RWPE2 (cell line): Measurements from ENCODE around the gene FBXO47.
A peak's percentile ranks its signal among the peaks of the same experiment; 100 is the strongest.

Experiments
- ATAC-seq: fragments of 200-7000 bp; cut with Tn5 transposase; 3 replicates; pipeline ENCODE4 v1.9.1; 2021; ENCODE audit warnings: low read depth
- DNase-seq: peaks from one replicate; pipeline ENCODE4 v3.0.0-alpha.2; 2020; ENCODE audit warnings: low spot score
- H3K27ac ChIP-seq: fragments of 450-650 bp; 2 replicates; pipeline ENCODE4 v1.5.1; 2017; ENCODE audit warnings: mild to moderate bottlenecking; ENCODE audit not compliant: poor library complexity, severe bottlenecking
- H3K27me3 ChIP-seq: fragments of 250-450 bp; sonication (Bioruptor Pico); 2 replicates; pipeline ENCODE4 v1.5.1; 2021; ENCODE audit warnings: mild to moderate bottlenecking, moderate library complexity; ENCODE audit not compliant: insufficient read depth, poor library complexity, severe bottlenecking
- H3K36me3 ChIP-seq: fragments of 250-450 bp; sonication (Bioruptor Pico); 2 replicates; pipeline ENCODE4 v1.5.1; 2020; ENCODE audit warnings: low read depth, mild to moderate bottlenecking, moderate library complexity
- H3K4me1 ChIP-seq: fragments of 250-450 bp; sonication (Bioruptor Pico); 2 replicates; pipeline ENCODE4 v1.5.1; 2021; ENCODE audit warnings: mild to moderate bottlenecking, moderate library complexity; ENCODE audit not compliant: insufficient read depth, poor library complexity, severe bottlenecking
- H3K4me3 ChIP-seq: fragments of 250-450 bp; sonication (Bioruptor Pico); 2 replicates; pipeline ENCODE4 v1.5.1; 2021; ENCODE audit warnings: mild to moderate bottlenecking, moderate library complexity; ENCODE audit not compliant: severe bottlenecking
- H3K9me3 ChIP-seq: fragments of 250-450 bp; sonication (Bioruptor Pico); 2 replicates; pipeline ENCODE4 v1.5.1; 2021; ENCODE audit warnings: mild to moderate bottlenecking, moderate library complexity; ENCODE audit not compliant: severe bottlenecking
- TF ChIP-seq, protein P1 (sequence below): fragments of 450-650 bp; IDR thresholded peaks from one replicate; pipeline ENCODE4 v1.5.1; 2017; ENCODE audit warnings: mild to moderate bottlenecking, moderate library complexity; ENCODE audit not compliant: poor library complexity, severe bottlenecking

The FBXO47 gene

DNA sequence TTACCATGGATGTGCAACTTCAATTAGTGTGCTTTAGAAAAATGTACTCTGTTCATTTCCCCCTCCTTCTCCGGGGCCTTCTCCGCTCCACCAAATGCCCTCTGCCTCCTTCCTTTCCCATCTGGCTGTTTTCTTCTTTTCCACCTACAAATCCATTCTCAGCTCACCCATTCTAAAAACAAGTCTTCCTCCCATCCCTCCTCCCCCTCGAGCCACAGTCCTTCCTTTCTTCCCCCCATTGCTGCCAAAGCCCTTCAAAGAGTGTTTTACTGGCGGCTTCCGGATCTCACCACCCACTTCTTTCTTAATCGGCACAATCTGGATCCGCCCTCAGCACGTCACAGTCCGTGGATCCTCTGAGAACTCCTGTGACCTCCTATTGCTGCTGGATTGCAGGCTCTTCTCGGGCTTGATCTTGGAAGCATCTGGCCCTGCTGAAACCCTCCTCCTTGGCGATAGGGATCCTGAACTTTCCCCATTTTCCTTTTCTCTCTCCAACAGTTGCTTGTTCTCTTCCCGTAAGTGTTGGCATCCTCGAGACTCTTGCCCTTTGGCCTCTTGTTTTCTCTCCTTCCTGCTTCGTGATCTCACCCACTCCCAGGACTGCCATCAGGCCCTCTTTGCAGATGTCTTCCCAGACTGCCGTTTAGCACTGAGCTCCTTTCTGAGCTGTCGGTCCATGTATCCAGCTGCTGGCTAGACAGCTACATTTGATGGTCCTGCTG is 36.0 kb upstream of the FBXO47 start:
- no peak for DNase-seq
- no peak for ATAC-seq

DNA sequence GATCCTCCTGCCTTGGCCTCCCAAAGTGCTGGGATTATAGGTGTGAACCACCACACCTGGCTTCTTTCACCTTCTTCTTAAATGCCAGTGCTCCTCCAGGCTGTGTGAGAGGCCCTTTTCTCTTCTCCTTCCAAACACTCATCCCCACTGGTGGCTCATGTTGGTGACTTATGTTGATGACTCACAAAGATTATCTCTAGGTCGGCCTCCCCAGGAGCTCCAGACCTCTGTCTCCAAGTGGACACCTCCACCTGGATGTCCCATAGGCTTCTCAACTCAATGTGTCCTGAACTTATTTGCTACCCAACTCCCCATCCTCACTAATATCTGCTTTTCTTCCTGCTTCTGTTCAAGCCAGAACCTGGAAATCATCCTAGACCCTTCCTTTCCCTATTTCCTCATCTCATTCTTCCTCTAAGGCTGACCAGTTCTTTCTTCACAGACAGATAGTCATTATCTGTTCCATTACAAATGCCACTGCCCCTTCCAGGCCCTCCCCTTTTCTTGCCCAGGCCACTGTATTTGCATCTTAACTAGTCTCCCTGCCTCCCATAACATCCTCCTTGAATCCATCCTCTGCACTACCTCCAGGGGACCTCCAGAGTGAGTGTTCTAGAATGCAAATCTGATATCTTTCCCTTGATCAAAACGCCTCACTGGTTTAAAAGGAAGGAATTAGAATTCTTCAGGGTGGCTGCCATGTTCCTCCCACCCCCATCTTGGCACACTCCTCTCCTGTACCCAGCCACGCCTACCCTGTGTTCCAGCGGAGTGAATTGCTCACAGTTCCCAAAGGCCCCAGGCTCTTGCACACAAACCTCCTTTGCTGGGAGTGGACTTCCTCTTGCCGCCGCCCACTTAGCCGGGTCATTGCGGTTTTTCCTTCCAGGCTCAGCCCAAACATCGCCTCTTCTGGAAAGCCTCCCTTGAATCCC is 34.8 kb upstream of the FBXO47 start:
- Histone ChIP-seq H3K36me3 (no peaks in the 10 kb centered on the region), H3K27me3 (no peaks in the 10 kb centered on the region), H3K4me1 (no peaks in the 10 kb centered on the region), H3K27ac (no peak overlapping the region), H3K9me3 (no peaks in the 10 kb centered on the region), H3K4me3 (no peak overlapping the region)
- DNase-seq (no peak), ATAC-seq (peak; percentile 65; the same call in 2 of the 3 replicates)
- TF ChIP-seq, protein P1, sequence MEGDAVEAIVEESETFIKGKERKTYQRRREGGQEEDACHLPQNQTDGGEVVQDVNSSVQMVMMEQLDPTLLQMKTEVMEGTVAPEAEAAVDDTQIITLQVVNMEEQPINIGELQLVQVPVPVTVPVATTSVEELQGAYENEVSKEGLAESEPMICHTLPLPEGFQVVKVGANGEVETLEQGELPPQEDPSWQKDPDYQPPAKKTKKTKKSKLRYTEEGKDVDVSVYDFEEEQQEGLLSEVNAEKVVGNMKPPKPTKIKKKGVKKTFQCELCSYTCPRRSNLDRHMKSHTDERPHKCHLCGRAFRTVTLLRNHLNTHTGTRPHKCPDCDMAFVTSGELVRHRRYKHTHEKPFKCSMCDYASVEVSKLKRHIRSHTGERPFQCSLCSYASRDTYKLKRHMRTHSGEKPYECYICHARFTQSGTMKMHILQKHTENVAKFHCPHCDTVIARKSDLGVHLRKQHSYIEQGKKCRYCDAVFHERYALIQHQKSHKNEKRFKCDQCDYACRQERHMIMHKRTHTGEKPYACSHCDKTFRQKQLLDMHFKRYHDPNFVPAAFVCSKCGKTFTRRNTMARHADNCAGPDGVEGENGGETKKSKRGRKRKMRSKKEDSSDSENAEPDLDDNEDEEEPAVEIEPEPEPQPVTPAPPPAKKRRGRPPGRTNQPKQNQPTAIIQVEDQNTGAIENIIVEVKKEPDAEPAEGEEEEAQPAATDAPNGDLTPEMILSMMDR, result no peak

More for the DNA sequence above, 36.0 kb upstream of the FBXO47 start:
- H3K27ac ChIP-seq, result no peak overlapping the region
- H3K27me3 ChIP-seq, result no peaks in the 10 kb centered on the region
- H3K4me3 ChIP-seq, result no peak overlapping the region
- no peaks in the 10 kb centered on the region for H3K36me3 ChIP-seq
- TF ChIP-seq, protein P1, result no peak
- no peaks in the 10 kb centered on the region for H3K4me1 ChIP-seq
- H3K9me3 ChIP-seq, result no peaks in the 10 kb centered on the region

DNA sequence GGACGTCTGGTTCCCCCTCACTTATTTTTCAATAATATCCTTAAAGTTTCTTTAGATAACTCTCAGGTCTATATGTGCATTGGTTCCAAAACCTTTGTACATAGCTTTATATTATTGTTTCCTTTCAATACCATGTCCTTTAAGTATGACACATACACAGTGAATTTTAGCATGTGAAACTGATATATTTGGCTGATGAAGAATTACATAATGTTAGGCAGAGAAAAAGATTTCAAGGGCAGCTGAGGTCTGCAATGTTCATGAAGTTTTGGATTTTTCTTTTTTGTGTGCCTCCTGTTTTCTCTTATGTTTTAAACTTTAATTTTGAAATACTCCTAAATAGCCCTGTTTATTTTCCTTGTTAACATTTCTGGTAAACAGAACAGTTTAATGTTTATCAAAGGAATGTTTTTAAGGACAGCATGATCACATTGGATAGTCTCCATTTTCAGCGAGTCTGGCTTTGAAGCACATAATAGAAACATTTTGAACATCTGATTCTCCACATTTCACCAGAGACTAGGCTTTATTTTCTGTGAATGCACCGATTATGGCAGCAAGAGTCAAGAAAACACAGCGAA is 32.9 kb upstream of the FBXO47 start:
- ATAC-seq, result no peak
- no peak for DNase-seq
- no peaks in the 10 kb centered on the region for H3K4me1 ChIP-seq
- TF ChIP-seq, protein P1, result no peak
- H3K4me3 ChIP-seq, result no peak overlapping the region
- no peaks in the 10 kb centered on the region for H3K36me3 ChIP-seq
- H3K9me3 ChIP-seq, result peaks cover 2% of the 10 kb centered on the region
- H3K27ac ChIP-seq, result no peak overlapping the region
- no peaks in the 10 kb centered on the region for H3K27me3 ChIP-seq

DNA sequence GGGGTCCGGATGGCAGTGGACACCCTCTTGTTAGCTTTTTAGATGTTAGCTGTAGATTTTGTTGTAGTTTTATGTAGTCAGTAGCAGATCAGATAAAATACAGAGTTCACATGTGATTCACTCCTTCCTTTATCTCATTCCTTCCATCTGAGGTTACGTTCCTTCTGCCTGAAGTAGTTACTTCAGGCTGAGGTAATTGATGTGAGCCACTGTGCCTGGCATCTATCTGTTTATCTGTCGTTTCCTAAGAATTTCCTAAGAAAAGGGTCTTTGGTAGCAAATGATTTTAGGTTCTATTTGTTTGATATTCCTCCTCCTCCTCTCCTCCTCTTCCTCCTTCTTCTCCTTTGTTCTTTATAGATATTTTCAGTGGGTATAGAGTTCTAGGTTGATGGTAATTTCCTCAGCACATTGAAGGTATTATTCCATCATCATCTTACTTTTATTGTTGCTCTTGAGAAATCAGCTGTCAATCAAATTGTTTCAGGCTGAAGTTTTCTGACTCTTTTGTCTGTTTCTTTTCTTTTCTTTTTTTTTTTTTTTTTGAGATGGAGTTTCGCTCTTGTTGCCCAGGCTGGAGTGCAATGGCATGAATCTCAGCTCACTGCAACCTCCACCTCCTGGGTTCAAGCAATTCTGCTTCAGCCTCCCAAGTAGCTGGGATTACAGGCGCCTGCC is 29.6 kb upstream of the FBXO47 start:
- Histone ChIP-seq H3K4me1 (no peaks in the 10 kb centered on the region), H3K36me3 (no peaks in the 10 kb centered on the region), H3K9me3 (peaks cover 2% of the 10 kb centered on the region), H3K4me3 (no peak overlapping the region), H3K27me3 (no peaks in the 10 kb centered on the region), H3K27ac (no peak overlapping the region)
- DNase-seq, result no peak
- ATAC-seq, result no peak
- TF ChIP-seq, protein P1, result no peak
